ENCODE data around the gene SLC26A2. TPM values are rescaled to one million over a fixed set of nuclear protein-coding genes. Genes with fewer than 3 reads are reported as not detected.

Gene SLC26A2
- total and polyA plus RNA-seq, 2 experiments from 2014 or later, result 6.2 to 11.1 TPM

DNA sequence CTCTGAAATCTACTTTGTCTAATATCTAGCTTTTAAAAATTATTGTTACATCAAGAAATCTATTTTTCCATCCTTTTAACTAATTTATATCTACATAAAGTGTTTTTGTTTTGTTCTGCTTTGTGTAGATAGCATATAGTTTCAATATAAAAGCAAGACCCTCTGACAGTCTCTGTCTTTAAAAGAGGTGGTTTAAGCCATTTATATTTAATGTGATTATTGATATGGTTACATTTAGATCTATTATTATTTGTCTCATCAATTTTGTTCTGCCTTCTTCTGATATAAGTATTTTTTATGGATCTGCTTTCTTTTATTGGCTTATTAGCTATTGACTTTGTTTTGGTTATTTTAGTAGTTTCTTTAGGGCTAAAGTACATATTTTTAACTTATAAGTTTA lies 56.0 kb downstream of the SLC26A2 start:
- no peak for DNase-seq
- Histone ChIP-seq H3K79me2 (ENCODE audit: insufficient read depth) (peaks cover 77% of the 10 kb centered on the region), H3K27ac (no peak overlapping the region), H2AFZ (no peak overlapping the region), H3K4me1 (ENCODE audit: insufficient read depth) (peaks cover 21% of the 10 kb centered on the region), H3K4me3 (no peak overlapping the region), H3K9me3 (ENCODE audit: low read depth) (no peaks in the 10 kb centered on the region), H3K9ac (no peak overlapping the region), H3F3A (ENCODE audit: insufficient read depth) (peaks cover 53% of the 10 kb centered on the region), H3K36me3 (ENCODE audit: low read depth) (peaks cover 83% of the 10 kb centered on the region), H3K9me2 (ENCODE audit: insufficient read depth) (no peaks in the 10 kb centered on the region), H3K27me3 (replicated peaks; ENCODE audit: insufficient read depth) (no peaks in the 10 kb centered on the region), H4K20me1 (ENCODE audit: insufficient read depth) (no peaks in the 10 kb centered on the region), H3K4me2 (ENCODE audit: unreplicated experiment) (no peak overlapping the region)
- TF ChIP-seq EZH2phosphoT487 (IDR thresholded peaks at IDR 0.05; ENCODE audit: insufficient read depth, low read depth) (no peak), EZH2 (IDR thresholded peaks at IDR 0.05; ENCODE audit: insufficient read depth, poor library complexity, severe bottlenecking) (no peak)
- in situ Hi-C loops (cut with MboI), result no loop called here

DNA sequence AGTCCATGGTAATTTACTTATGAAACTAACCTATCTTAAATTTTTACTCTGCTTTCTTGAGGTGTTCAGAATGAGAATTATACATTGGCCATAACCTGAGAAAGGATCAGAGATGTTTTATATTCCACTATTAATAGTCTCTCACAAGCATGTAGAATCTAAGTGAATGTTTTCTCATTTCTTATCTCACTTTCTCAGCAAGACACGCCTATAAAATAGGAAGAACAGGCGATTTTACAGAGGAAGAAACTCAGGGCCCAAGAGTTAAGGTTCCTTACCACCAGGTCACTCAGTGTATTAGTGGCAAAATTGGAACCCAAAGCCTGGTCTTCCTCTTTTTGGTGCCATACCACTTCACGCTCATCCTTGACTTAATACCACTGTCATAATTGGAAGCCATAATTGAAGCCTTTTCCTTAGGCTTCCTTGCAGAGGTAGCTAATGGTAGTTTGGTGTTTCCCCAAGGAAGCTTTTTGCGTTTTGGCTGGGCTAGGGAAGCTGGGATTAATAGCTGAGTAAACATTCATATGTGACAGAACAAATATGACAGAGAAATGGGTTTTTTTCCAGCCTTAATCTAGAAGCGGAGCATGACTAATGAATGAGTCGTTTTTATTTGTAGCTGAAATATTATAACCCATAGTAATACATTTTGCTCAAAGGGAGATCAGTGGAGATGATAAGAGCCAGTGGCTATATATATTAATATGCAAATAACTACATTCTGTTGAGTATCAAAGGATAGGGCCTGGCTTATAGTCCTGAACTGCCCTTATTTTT lies 56.9 kb downstream of the SLC26A2 start:
- no peaks in the 10 kb centered on the region for H3K9me3 ChIP-seq (ENCODE audit: low read depth)
- TF ChIP-seq EZH2phosphoT487 (IDR thresholded peaks at IDR 0.05; ENCODE audit: insufficient read depth, low read depth), result no peak
- TF ChIP-seq EZH2 (IDR thresholded peaks at IDR 0.05; ENCODE audit: insufficient read depth, poor library complexity, severe bottlenecking), result no peak
- peaks cover 61% of the 10 kb centered on the region for H3F3A ChIP-seq (ENCODE audit: insufficient read depth)
- H3K27ac ChIP-seq, result no peak overlapping the region
- 73 to 79% methylated on average over 6 of the region's 6 CpGs for WGBS, 2 experiments (ENCODE audit: low coverage in 1 of 2, low lambda C conversion rate in 2 of 2, missing lambda C conversion rate in 2 of 2)
- H3K79me2 ChIP-seq (ENCODE audit: insufficient read depth), result peaks cover 68% of the 10 kb centered on the region
- no peaks in the 10 kb centered on the region for H4K20me1 ChIP-seq (ENCODE audit: insufficient read depth)
- no peaks in the 10 kb centered on the region for H3K27me3 ChIP-seq (replicated peaks; ENCODE audit: insufficient read depth)
- peak; percentile 60 for DNase-seq
- no peak overlapping the region for H3K4me3 ChIP-seq
- H3K9me2 ChIP-seq (ENCODE audit: insufficient read depth), result no peaks in the 10 kb centered on the region
- H2AFZ ChIP-seq, result no peak overlapping the region
- no peak overlapping the region for H3K9ac ChIP-seq
- H3K4me2 ChIP-seq (ENCODE audit: unreplicated experiment), result no peak overlapping the region
- in situ Hi-C loops (cut with MboI), result no loop called here
- H3K36me3 ChIP-seq (ENCODE audit: low read depth), result peaks cover 78% of the 10 kb centered on the region
- peaks cover 29% of the 10 kb centered on the region for H3K4me1 ChIP-seq (ENCODE audit: insufficient read depth)

DNA sequence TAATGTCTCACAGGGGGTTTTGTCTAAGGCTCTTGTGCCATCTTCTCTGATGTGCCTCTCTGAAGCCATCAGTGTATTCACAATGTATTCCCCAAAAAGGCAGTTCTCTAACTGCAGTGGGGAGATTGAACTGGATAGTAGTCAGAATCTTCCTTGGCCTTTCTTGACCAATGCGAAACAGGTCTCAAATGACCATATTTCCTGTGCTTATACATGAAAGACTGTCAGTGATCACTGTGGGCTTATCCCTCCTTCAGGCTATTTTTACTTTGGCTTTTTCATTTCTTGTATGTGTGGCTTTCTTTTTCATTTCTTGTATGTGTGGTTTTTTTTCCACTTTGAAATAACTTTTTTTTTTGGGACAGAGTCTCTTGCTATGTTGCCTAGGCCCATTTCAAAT lies 59.7 kb downstream of the SLC26A2 start:
- Histone ChIP-seq H3K27ac (no peak overlapping the region), H3K4me1 (ENCODE audit: insufficient read depth) (peaks cover 40% of the 10 kb centered on the region), H3K4me3 (no peak overlapping the region), H2AFZ (no peak overlapping the region), H3K9ac (no peak overlapping the region), H3K9me2 (ENCODE audit: insufficient read depth) (no peaks in the 10 kb centered on the region), H3K9me3 (ENCODE audit: low read depth) (no peaks in the 10 kb centered on the region), H3K4me2 (ENCODE audit: unreplicated experiment) (no peak overlapping the region), H3F3A (ENCODE audit: insufficient read depth) (peaks cover 74% of the 10 kb centered on the region), H3K36me3 (ENCODE audit: low read depth) (peaks cover 71% of the 10 kb centered on the region), H4K20me1 (ENCODE audit: insufficient read depth) (no peaks in the 10 kb centered on the region), H3K79me2 (ENCODE audit: insufficient read depth) (peaks cover 55% of the 10 kb centered on the region), H3K27me3 (replicated peaks; ENCODE audit: insufficient read depth) (no peaks in the 10 kb centered on the region)
- DNase-seq, result no peak
- WGBS, 2 experiments (ENCODE audit: low coverage in 1 of 2, low lambda C conversion rate in 2 of 2, missing lambda C conversion rate in 2 of 2), result 100% methylated on average over 1 of the region's 1 CpG
- TF ChIP-seq EZH2 (IDR thresholded peaks at IDR 0.05; ENCODE audit: insufficient read depth, poor library complexity, severe bottlenecking) (no peak), EZH2phosphoT487 (IDR thresholded peaks at IDR 0.05; ENCODE audit: insufficient read depth, low read depth) (no peak)
- in situ Hi-C loops (cut with MboI), result no loop called here

DNA sequence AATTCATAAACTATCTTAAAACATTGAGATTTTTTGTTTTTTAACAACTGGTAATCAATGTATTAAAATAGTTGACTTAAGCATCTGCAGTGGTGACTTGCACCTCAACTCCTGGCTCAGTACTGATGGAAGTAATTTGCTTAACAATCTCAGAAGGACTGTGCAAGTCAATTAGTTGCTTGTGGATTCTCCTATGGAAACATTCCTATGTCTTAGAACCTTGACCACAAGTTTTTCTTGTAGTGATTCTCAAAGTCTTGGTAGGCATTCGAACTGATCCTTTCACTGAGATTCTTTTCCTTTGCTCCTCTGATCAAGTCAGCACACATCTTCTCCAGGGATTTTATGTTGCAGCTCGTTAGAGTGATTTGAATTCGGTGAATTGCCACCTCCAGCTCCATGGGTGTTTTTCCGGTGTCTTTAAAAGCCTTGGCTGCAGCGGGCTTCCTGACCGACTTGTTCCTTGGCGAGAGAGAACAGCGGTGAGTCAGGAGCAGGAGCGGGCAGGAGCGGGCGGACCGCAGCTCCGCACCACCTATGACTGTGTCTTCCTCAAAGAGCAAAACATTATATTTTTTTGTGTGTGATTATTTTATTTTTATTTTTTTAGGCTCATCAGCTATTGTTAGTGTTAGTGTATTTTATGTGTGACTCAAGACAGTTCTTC lies 61.1 kb downstream of the SLC26A2 start:
- Histone ChIP-seq H3K27ac (peak overlapping the region; percentile 57), H3K4me2 (ENCODE audit: unreplicated experiment) (peak overlapping the region; percentile 70), H4K20me1 (ENCODE audit: insufficient read depth) (no peaks in the 10 kb centered on the region), H3F3A (ENCODE audit: insufficient read depth) (peaks cover 62% of the 10 kb centered on the region), H3K79me2 (ENCODE audit: insufficient read depth) (peaks cover 55% of the 10 kb centered on the region), H3K9me2 (ENCODE audit: insufficient read depth) (no peaks in the 10 kb centered on the region), H2AFZ (no peak overlapping the region), H3K9me3 (ENCODE audit: low read depth) (no peaks in the 10 kb centered on the region), H3K4me1 (ENCODE audit: insufficient read depth) (peaks cover 40% of the 10 kb centered on the region), H3K36me3 (ENCODE audit: low read depth) (peaks cover 65% of the 10 kb centered on the region), H3K27me3 (replicated peaks; ENCODE audit: insufficient read depth) (no peaks in the 10 kb centered on the region), H3K9ac (peak overlapping the region; percentile 0; the same call in 1 of the 2 replicates), H3K4me3 (no peak overlapping the region)
- DNase-seq, result peak; percentile 54
- in situ Hi-C loops (cut with MboI), result no loop called here
- 62 to 76% methylated on average over 13 of the region's 13 CpGs for WGBS, 2 experiments (ENCODE audit: low coverage in 1 of 2, low lambda C conversion rate in 2 of 2, missing lambda C conversion rate in 2 of 2)
- no peak for TF ChIP-seq EZH2 (IDR thresholded peaks at IDR 0.05; ENCODE audit: insufficient read depth, poor library complexity, severe bottlenecking)
- no peak for TF ChIP-seq EZH2phosphoT487 (IDR thresholded peaks at IDR 0.05; ENCODE audit: insufficient read depth, low read depth)

All from GM23248 (cell line).